ENCODE data around the gene TUBA4A. TPM values are rescaled to one million over a fixed set of nuclear protein-coding genes. Genes with fewer than 3 reads are reported as not detected.

The TUBA4A gene
- total RNA-seq, 2 experiments from 2014 or later: 183 to 185 TPM

- DNase-seq: no peak
- Histone ChIP-seq H3K27ac (ENCODE audit: low read depth in 1 of 2, low read length in 2 of 2) (no peak overlapping the region), H3K4me3 (ENCODE audit: low read length) (no peak overlapping the region), H3K9me3 (ENCODE audit: control insufficient read depth in 1 of 2, insufficient read depth in 1 of 2, low read length in 2 of 2) (no peaks in the 10 kb centered on the region), H3K36me3 (ENCODE audit: insufficient read depth, low read length) (peaks cover 67% of the 10 kb centered on the region), H3K4me1 (ENCODE audit: insufficient read depth, low read length) (peaks cover 29% of the 10 kb centered on the region), H3K27me3 (ENCODE audit: control insufficient read depth in 1 of 2, insufficient read depth in 2 of 2, low read length in 2 of 2) (no peaks in the 10 kb centered on the region)
- CTCF ChIA-PET: interaction anchor here (1.3 kb wide), 1 partner anchor 61 kb away, joined by 7 read pairs; no protein-coding TSS in a partner anchor
- Mint-ChIP-seq H3K9me3 (no peaks in the 10 kb centered on the region), H3K27ac (peak overlapping the region; percentile 37), H3K4me3 (no peak overlapping the region), H3K36me3 (ENCODE audit: low read depth) (peaks cover 86% of the 10 kb centered on the region), H3K4me1 (ENCODE audit: low read depth) (peaks cover 36% of the 10 kb centered on the region), H3K27me3 (no peaks in the 10 kb centered on the region)
- TF ChIP-seq CTCF (IDR thresholded peaks at IDR 0.05): no peak
- POLR2A ChIA-PET: interaction anchor here (0.7 to 1.9 kb wide), 3 partner anchors 11 to 28 kb away, joined by 3 to 9 read pairs (median 4); partner anchors contain the start of genes GLB1L, STK16, TUBA4A and ZFAND2B
- ATAC-seq (ENCODE audit: poor library complexity): no peak
- intact Hi-C loops (cut with DNase I, micrococcal nuclease): no loop called here
Observed at GRCh38 chr2:219234331-219234730, 19.4 kb downstream of the TUBA4A start.

GRCh38 chr2:219230059-219230540 is 23.6 kb downstream of the TUBA4A start:
- Mint-ChIP-seq H3K27ac (peak overlapping the region; percentile 99), H3K27me3 (no peaks in the 10 kb centered on the region), H3K36me3 (ENCODE audit: low read depth) (peaks cover 71% of the 10 kb centered on the region), H3K4me3 (peak overlapping the region; percentile 96), H3K9me3 (no peaks in the 10 kb centered on the region), H3K4me1 (ENCODE audit: low read depth) (peaks cover 63% of the 10 kb centered on the region)
- H3K27ac ChIP-seq (ENCODE audit: low read depth in 1 of 2, low read length in 2 of 2): peak overlapping the region; percentile 46 to 91
- DNase-seq: peak in 6 of 14 experiments; percentile 24 to 64 (median 60)
- POLR2A ChIA-PET: interaction anchor here (0.6 to 5.3 kb wide), 23 partner anchors 10 to 832 kb away, joined by 3 to 181 read pairs (median 6); partner anchors contain the start of genes ABCB6, CNPPD1, DNAJB2 and DNPEP
- CTCF ChIA-PET: interaction anchor here (0.8 to 5.1 kb wide), 14 partner anchors 14 to 332 kb away, joined by 3 to 42 read pairs (median 3); partner anchors contain the start of genes DNAJB2 and TUBA4B
- peaks cover 51% of the 10 kb centered on the region for H3K36me3 ChIP-seq (ENCODE audit: insufficient read depth, low read length)
- no peaks in the 10 kb centered on the region for H3K9me3 ChIP-seq (ENCODE audit: control insufficient read depth in 1 of 2, insufficient read depth in 1 of 2, low read length in 2 of 2)
- intact Hi-C loops (cut with DNase I, micrococcal nuclease): loop anchor here (1.0 kb wide), 3 partner anchors 14 to 65 kb away; no protein-coding TSS in a partner anchor
- H3K4me1 ChIP-seq (ENCODE audit: insufficient read depth, low read length): peaks cover 49% of the 10 kb centered on the region
- H3K27me3 ChIP-seq (ENCODE audit: control insufficient read depth in 1 of 2, insufficient read depth in 2 of 2, low read length in 2 of 2): no peaks in the 10 kb centered on the region
- ATAC-seq (ENCODE audit: poor library complexity): peak; percentile 15
- TF ChIP-seq CTCF (IDR thresholded peaks at IDR 0.05): no peak
- H3K4me3 ChIP-seq (ENCODE audit: low read length): peak overlapping the region; percentile 76

GRCh38 chr2:219229305-219230058 is 24.2 kb downstream of the TUBA4A start, which contains the start of the genes ANKZF1 and ATG9A:
Gene ANKZF1, plus strand, starts transcription at chr2:219229806. Its CDS starts 452 bp downstream, at chr2:219230258.
Gene ATG9A, minus strand, starts transcription at chr2:219229636. Its CDS starts 1,612 bp downstream, at chr2:219228024.
- Mint-ChIP-seq H3K27me3 (no peaks in the 10 kb centered on the region), H3K4me3 (peak within 1 kb of the TSS; percentile 96), H3K36me3 (ENCODE audit: low read depth) (peaks cover 71% of the 10 kb centered on the region), H3K9me3 (no peaks in the 10 kb centered on the region), H3K4me1 (ENCODE audit: low read depth) (peaks cover 65% of the 10 kb centered on the region), H3K27ac (peak within 1 kb of the TSS; percentile 99)
- H3K27me3 ChIP-seq (ENCODE audit: control insufficient read depth in 1 of 2, insufficient read depth in 2 of 2, low read length in 2 of 2): no peaks in the 10 kb centered on the region
- peak within 1 kb of the TSS; percentile 76 for H3K4me3 ChIP-seq (ENCODE audit: low read length)
- peak; percentile 94 for ATAC-seq (ENCODE audit: poor library complexity)
- POLR2A ChIA-PET: interaction anchor here (0.6 to 5.3 kb wide), 24 partner anchors 10 to 1013 kb away, joined by 3 to 181 read pairs (median 5); partner anchors contain the start of genes ABCB6, ARPC2, CNPPD1 and DNAJB2
- intact Hi-C loops (cut with DNase I, micrococcal nuclease): loop anchor here (1.0 to 5.0 kb wide), 11 partner anchors 10 to 66 kb away; partner anchors contain the start of genes DNAJB2 (in 1 of the 2), GLB1L (in 1 of the 2) and STK16 (in 1 of the 2)
- H3K36me3 ChIP-seq (ENCODE audit: insufficient read depth, low read length): peaks cover 51% of the 10 kb centered on the region
- peaks cover 49% of the 10 kb centered on the region for H3K4me1 ChIP-seq (ENCODE audit: insufficient read depth, low read length)
- CTCF ChIA-PET: interaction anchor here (0.8 to 5.1 kb wide), 11 partner anchors 17 to 70 kb away, joined by 3 to 42 read pairs (median 3); partner anchors contain the start of genes DNAJB2 and TUBA4B
- H3K27ac ChIP-seq (ENCODE audit: low read depth in 1 of 2, low read length in 2 of 2): peak within 1 kb of the TSS; percentile 46 to 91
- no peaks in the 10 kb centered on the region for H3K9me3 ChIP-seq (ENCODE audit: control insufficient read depth in 1 of 2, insufficient read depth in 1 of 2, low read length in 2 of 2)
- TF ChIP-seq CTCF (IDR thresholded peaks at IDR 0.05): no peak
- DNase-seq: peak; percentile 95 to 99 (median 97)
